ENCODE data around the gene LRRK2. TPM values are rescaled to one million over a fixed set of nuclear protein-coding genes. Genes with fewer than 3 reads are reported as not detected.
"Not testable (repeated sequence)": the region's sequence is repeated elsewhere in the genome, so short reads cannot be mapped to it uniquely, and the experiment has no call there.

The LRRK2 gene
- total RNA-seq, 2 experiments from 2014 or later, result not detected

GRCh38 chr12:40336573-40337199, 111.9 kb downstream of the LRRK2 start:
- POLR2A ChIA-PET, result no interaction called here
- intact Hi-C loops (cut with DNase I, micrococcal nuclease), result loop anchor here in 1 of 2 experiments (2.0 kb wide), 1 partner anchor 584 kb away; no protein-coding TSS in a partner anchor

GRCh38 chr12:40338071-40338470, 113.3 kb downstream of the LRRK2 start:
- Mint-ChIP-seq H3K9me3 (ENCODE audit: low read depth) (no peaks in the 10 kb centered on the region), H3K27me3 (no peaks in the 10 kb centered on the region), H3K36me3 (ENCODE audit: low read depth) (no peaks in the 10 kb centered on the region), H3K27ac (no peak overlapping the region), H3K4me3 (no peak overlapping the region), H3K4me1 (no peaks in the 10 kb centered on the region)
- POLR2A ChIA-PET, result no interaction called here
- ATAC-seq (no peak), DNase-seq (no peak)
- intact Hi-C loops (cut with DNase I, micrococcal nuclease), result no loop called here
- CTCF ChIA-PET, result interaction anchor here (1.2 to 1.3 kb wide), 3 partner anchors 9 to 51 kb away, joined by 3 read pairs; no protein-coding TSS in a partner anchor

More at GRCh38 chr12:40336573-40337199, 111.9 kb downstream of the LRRK2 start:
- Mint-ChIP-seq H3K27me3 (no peaks in the 10 kb centered on the region), H3K4me1 (no peaks in the 10 kb centered on the region), H3K4me3 (no peak overlapping the region), H3K36me3 (ENCODE audit: low read depth) (no peaks in the 10 kb centered on the region), H3K27ac (no peak overlapping the region), H3K9me3 (ENCODE audit: low read depth) (no peaks in the 10 kb centered on the region)
- DNase-seq (no peak), ATAC-seq (no peak)
- CTCF ChIA-PET, result interaction anchor here (1.0 kb wide), 1 partner anchor 8 kb away, joined by 3 read pairs; no protein-coding TSS in a partner anchor

GRCh38 chr12:40338621-40339020, 113.8 kb downstream of the LRRK2 start:
- Mint-ChIP-seq H3K9me3 (ENCODE audit: low read depth) (no peaks in the 10 kb centered on the region), H3K36me3 (ENCODE audit: low read depth) (no peaks in the 10 kb centered on the region), H3K4me3 (no peak overlapping the region), H3K4me1 (no peaks in the 10 kb centered on the region), H3K27ac (no peak overlapping the region), H3K27me3 (no peaks in the 10 kb centered on the region)
- ATAC-seq, result no peak
- no peak for DNase-seq
- intact Hi-C loops (cut with DNase I, micrococcal nuclease), result no loop called here
- CTCF ChIA-PET, result interaction anchor here (1.2 to 1.3 kb wide), 3 partner anchors 9 to 51 kb away, joined by 3 read pairs; no protein-coding TSS in a partner anchor
- POLR2A ChIA-PET, result no interaction called here

- ATAC-seq, result no peak
- ChIA-PET CTCF (no interaction called here), POLR2A (no interaction called here)
- no peak for DNase-seq
- Mint-ChIP-seq H3K4me3 (no peak overlapping the region), H3K36me3 (ENCODE audit: low read depth) (no peaks in the 10 kb centered on the region), H3K4me1 (no peaks in the 10 kb centered on the region), H3K27me3 (no peaks in the 10 kb centered on the region), H3K27ac (no peak overlapping the region), H3K9me3 (ENCODE audit: low read depth) (no peaks in the 10 kb centered on the region)
- intact Hi-C loops (cut with DNase I, micrococcal nuclease), result no loop called here
Observed at GRCh38 chr12:40342010-40342409, 117.2 kb downstream of the LRRK2 start.

- intact Hi-C loops (cut with DNase I, micrococcal nuclease), result no loop called here
- POLR2A ChIA-PET, result no interaction called here
- H3K4me3 Mint-ChIP-seq, result no peak overlapping the region
- H3K27me3 Mint-ChIP-seq, result no peaks in the 10 kb centered on the region
- no peaks in the 10 kb centered on the region for H3K4me1 Mint-ChIP-seq
- no peak overlapping the region for H3K27ac Mint-ChIP-seq
- CTCF ChIA-PET, result no interaction called here
- H3K9me3 Mint-ChIP-seq (ENCODE audit: low read depth), result no peaks in the 10 kb centered on the region
- DNase-seq (no peak), ATAC-seq (no peak)
- no peaks in the 10 kb centered on the region for H3K36me3 Mint-ChIP-seq (ENCODE audit: low read depth)
Observed at GRCh38 chr12:40343124-40343523, 118.3 kb downstream of the LRRK2 start.

- POLR2A ChIA-PET, result no interaction called here
- Mint-ChIP-seq H3K27ac (no peak overlapping the region), H3K9me3 (ENCODE audit: low read depth) (no peaks in the 10 kb centered on the region), H3K36me3 (ENCODE audit: low read depth) (no peaks in the 10 kb centered on the region), H3K27me3 (no peaks in the 10 kb centered on the region), H3K4me3 (no peak overlapping the region), H3K4me1 (no peaks in the 10 kb centered on the region)
- CTCF ChIA-PET, result no interaction called here
- DNase-seq, result no peak
- intact Hi-C loops (cut with DNase I, micrococcal nuclease), result no loop called here
- no peak for ATAC-seq
Observed at GRCh38 chr12:40344312-40344711, 119.5 kb downstream of the LRRK2 start.

- Mint-ChIP-seq H3K27me3 (no peaks in the 10 kb centered on the region), H3K36me3 (ENCODE audit: low read depth) (no peaks in the 10 kb centered on the region), H3K9me3 (ENCODE audit: low read depth) (peaks cover 6% of the 10 kb centered on the region), H3K27ac (no peak overlapping the region), H3K4me3 (no peak overlapping the region), H3K4me1 (no peaks in the 10 kb centered on the region)
- ATAC-seq (no peak), DNase-seq (no peak)
- ChIA-PET CTCF (no interaction called here), POLR2A (no interaction called here)
- intact Hi-C loops (cut with DNase I, micrococcal nuclease), result no loop called here
Observed at GRCh38 chr12:40351976-40352375, 127.2 kb downstream of the LRRK2 start.

GRCh38 chr12:40375076-40375475, 150.3 kb downstream of the LRRK2 start:
- ATAC-seq (no peak), DNase-seq (no peak)
- Mint-ChIP-seq H3K4me1 (no peaks in the 10 kb centered on the region), H3K9me3 (ENCODE audit: low read depth) (no peaks in the 10 kb centered on the region), H3K27me3 (no peaks in the 10 kb centered on the region), H3K4me3 (no peak overlapping the region), H3K27ac (no peak overlapping the region), H3K36me3 (ENCODE audit: low read depth) (no peaks in the 10 kb centered on the region)
- intact Hi-C loops (cut with DNase I, micrococcal nuclease), result no loop called here
- CTCF ChIA-PET, result no interaction called here
- POLR2A ChIA-PET, result no interaction called here

GRCh38 chr12:40376533-40377267, 151.9 kb downstream of the LRRK2 start:
- CTCF ChIA-PET, result interaction anchor here (0.8 kb wide), 1 partner anchor 74 kb away, joined by 3 read pairs; no protein-coding TSS in a partner anchor
- POLR2A ChIA-PET, result no interaction called here
- H3K4me3 Mint-ChIP-seq, result no peak overlapping the region
- no peaks in the 10 kb centered on the region for H3K36me3 Mint-ChIP-seq (ENCODE audit: low read depth)
- H3K27ac Mint-ChIP-seq, result no peak overlapping the region
- no peak for DNase-seq
- no peak for ATAC-seq
- intact Hi-C loops (cut with DNase I, micrococcal nuclease), result no loop called here
- H3K4me1 Mint-ChIP-seq, result no peaks in the 10 kb centered on the region
- no peaks in the 10 kb centered on the region for H3K27me3 Mint-ChIP-seq
- H3K9me3 Mint-ChIP-seq (ENCODE audit: low read depth), result no peaks in the 10 kb centered on the region

- intact Hi-C loops (cut with DNase I, micrococcal nuclease), result no loop called here
- Mint-ChIP-seq H3K27ac (no peak overlapping the region), H3K36me3 (ENCODE audit: low read depth) (no peaks in the 10 kb centered on the region), H3K9me3 (ENCODE audit: low read depth) (no peaks in the 10 kb centered on the region), H3K27me3 (no peaks in the 10 kb centered on the region), H3K4me1 (no peaks in the 10 kb centered on the region), H3K4me3 (no peak overlapping the region)
- ChIA-PET CTCF (no interaction called here), POLR2A (no interaction called here)
- ATAC-seq, result no peak
- DNase-seq, result no peak
Observed at GRCh38 chr12:40378691-40379090, 153.9 kb downstream of the LRRK2 start.

- ATAC-seq, result no peak
- intact Hi-C loops (cut with DNase I, micrococcal nuclease), result no loop called here
- Mint-ChIP-seq H3K4me3 (no peak overlapping the region), H3K36me3 (ENCODE audit: low read depth) (no peaks in the 10 kb centered on the region), H3K27me3 (no peaks in the 10 kb centered on the region), H3K9me3 (ENCODE audit: low read depth) (no peaks in the 10 kb centered on the region), H3K27ac (no peak overlapping the region), H3K4me1 (no peaks in the 10 kb centered on the region)
- POLR2A ChIA-PET, result no interaction called here
- CTCF ChIA-PET, result no interaction called here
- no peak for DNase-seq
Observed at GRCh38 chr12:40382217-40382616, 157.4 kb downstream of the LRRK2 start.

GRCh38 chr12:40387279-40387678, 162.5 kb downstream of the LRRK2 start:
- ATAC-seq; POLR2A ChIA-PET; H3K9me3 Mint-ChIP-seq (ENCODE audit: low read depth); intact Hi-C loops (cut with DNase I, micrococcal nuclease); H3K27ac Mint-ChIP-seq; CTCF ChIA-PET; H3K4me1 Mint-ChIP-seq; H3K27me3 Mint-ChIP-seq; H3K4me3 Mint-ChIP-seq; H3K36me3 Mint-ChIP-seq (ENCODE audit: low read depth); DNase-seq: not testable (repeated sequence)

Measured in activated CD4-positive, alpha-beta T cell treated with anti-CD3 and anti-CD28 coated beads for 36 hours (primary cell).